Neural cell (in vitro differentiated cells): ENCODE data around the gene FCN1. TPM values are rescaled to one million over a fixed set of nuclear protein-coding genes. Genes with fewer than 3 reads are reported as not detected.

Experiments used
- H2AFZ ChIP-seq: fragments of 200-600, 300-800 bp; sonication (generic), shearing (Covaris generic); 2 replicates; pipeline ENCODE4 v1.6.0; 2014; ENCODE audit warnings: low read depth, mild to moderate bottlenecking, antibody characterized with exemption, low read length, moderate library complexity
- H3F3A ChIP-seq: fragments of 200-600 bp; shearing (Covaris generic); 2 replicates; pipeline ENCODE4 v1.6.1; 2016; ENCODE audit warnings: mild to moderate bottlenecking, moderate library complexity, mixed read lengths, antibody characterized with exemption, low read length; ENCODE audit not compliant: insufficient read depth, poor library complexity, severe bottlenecking
- H3K27ac ChIP-seq: fragments of 200-600, 300-800 bp; sonication (generic), shearing (Covaris generic); 2 replicates; pipeline ENCODE4 v1.5.1; 2014; ENCODE audit warnings: mild to moderate bottlenecking, low read length, moderate library complexity
- H3K27me3 ChIP-seq: fragments of 300-800, 200-600 bp; sonication (generic), shearing (Covaris generic); 2 replicates; pipeline ENCODE4 v1.6.0; 2014; ENCODE audit warnings: mild to moderate bottlenecking, low read depth, low read length, moderate library complexity; ENCODE audit not compliant: insufficient read depth
- H3K36me3 ChIP-seq: fragments of 300-800, 200-600 bp; sonication (generic), shearing (Covaris generic); 2 replicates; pipeline ENCODE4 v1.5.1; 2014; ENCODE audit warnings: mild to moderate bottlenecking, antibody characterized with exemption, low read length, moderate library complexity; ENCODE audit not compliant: insufficient read depth
- H3K4me2 ChIP-seq: fragments of 300-800, 200-600 bp; sonication (generic), shearing (Covaris generic); 2 replicates; pipeline ENCODE4 v1.6.0; 2014; ENCODE audit warnings: mild to moderate bottlenecking, low read length
- H3K4me3 ChIP-seq: fragments of 300-800, 200-600 bp; sonication (generic), shearing (Covaris generic); 2 replicates; pipeline ENCODE4 v1.5.1; 2014; ENCODE audit warnings: mild to moderate bottlenecking, low read length, moderate library complexity
- H3K79me2 ChIP-seq: fragments of 200-600 bp; shearing (Covaris generic); replicated peaks from 2 replicates; pipeline ENCODE4 v1.6.0; 2014; ENCODE audit warnings: mild to moderate bottlenecking, low read length, moderate library complexity; ENCODE audit not compliant: insufficient read depth
- H3K9ac ChIP-seq: fragments of 300-800, 200-600 bp; sonication (generic), shearing (Covaris generic); 2 replicates; pipeline ENCODE4 v1.6.1; 2016; ENCODE audit warnings: mild to moderate bottlenecking, low read length, mixed read lengths
- H3K9me2 ChIP-seq: fragments of 200-600 bp; shearing (Covaris generic); 2 replicates; pipeline ENCODE4 v1.6.1; 2016; ENCODE audit warnings: mild to moderate bottlenecking, low read length, mixed read lengths; ENCODE audit not compliant: insufficient read depth
- H3K9me3 ChIP-seq: fragments of 200-600, 300-800 bp; sonication (generic), shearing (Covaris generic); 2 replicates; pipeline ENCODE4 v1.6.1; 2016; ENCODE audit warnings: mild to moderate bottlenecking, mixed run types, low read length, moderate library complexity, mixed read lengths
- H4K20me1 ChIP-seq: fragments of 200-600 bp; shearing (Covaris generic); 2 replicates; pipeline ENCODE4 v1.6.1; 2016; ENCODE audit warnings: mild to moderate bottlenecking, mixed run types; ENCODE audit not compliant: insufficient read depth
- EP300 ChIP-seq: fragments of 450-650 bp; conservative IDR thresholded peaks from 2 replicates; pipeline ENCODE4 v1.6.1; 2014; ENCODE audit warnings: antibody characterized with exemption, mild to moderate bottlenecking, moderate library complexity; ENCODE audit not compliant: poor library complexity, severe bottlenecking
- EZH2 ChIP-seq: fragments of 200-600, 300-800 bp; shearing (Covaris generic), sonication (generic); IDR thresholded peaks from 2 replicates; pipeline ENCODE4 v1.6.1; 2014; ENCODE audit warnings: antibody characterized with exemption, low read length, borderline replicate concordance, mild to moderate bottlenecking; ENCODE audit not compliant: insufficient read depth, poor library complexity, severe bottlenecking
- MXI1 ChIP-seq: fragments of 450-650 bp; conservative IDR thresholded peaks from 2 replicates; pipeline ENCODE4 v1.6.1; 2014; ENCODE audit warnings: antibody characterized with exemption, mild to moderate bottlenecking; ENCODE audit not compliant: poor library complexity, severe bottlenecking
- POLR2AphosphoS5 ChIP-seq: IDR thresholded peaks from 2 replicates; pipeline ENCODE4 v1.6.1; 2012
- RAD21 ChIP-seq: fragments of 450-650 bp; conservative IDR thresholded peaks from 2 replicates; pipeline ENCODE4 v1.6.1; 2014; ENCODE audit warnings: antibody characterized with exemption, mild to moderate bottlenecking, moderate library complexity
- SMC3 ChIP-seq: fragments of 450-650 bp; conservative IDR thresholded peaks from 2 replicates; pipeline ENCODE4 v1.6.1; 2014; ENCODE audit warnings: antibody characterized with exemption, mild to moderate bottlenecking, moderate library complexity; ENCODE audit not compliant: poor library complexity
- TAF1 ChIP-seq: IDR thresholded peaks from 2 replicates; pipeline ENCODE4 v1.6.1; 2012; ENCODE audit warnings: low read depth
- polyA plus RNA-seq: library from polyadenylated mRNA; depleted of rRNA; stranded (reverse); fragments of >200 nt; gene quantifications from 2 replicates; pipeline ENCODE4 v1.2.3, GENCODE V29; 2014
- TF ChIP-seq, protein P1 (sequence below): IDR thresholded peaks from 2 replicates; pipeline ENCODE4 v1.6.1; 2012; ENCODE audit warnings: borderline replicate concordance
- TF ChIP-seq, protein P2 (sequence below): fragments of 450-650 bp; IDR thresholded peaks from 2 replicates; pipeline ENCODE4 v1.5.1; 2014; ENCODE audit warnings: antibody characterized with exemption, mild to moderate bottlenecking, moderate library complexity; ENCODE audit not compliant: poor library complexity, severe bottlenecking

Gene FCN1
- polyA plus RNA-seq, 1 donor from 2014 or later = not detected

DNA sequence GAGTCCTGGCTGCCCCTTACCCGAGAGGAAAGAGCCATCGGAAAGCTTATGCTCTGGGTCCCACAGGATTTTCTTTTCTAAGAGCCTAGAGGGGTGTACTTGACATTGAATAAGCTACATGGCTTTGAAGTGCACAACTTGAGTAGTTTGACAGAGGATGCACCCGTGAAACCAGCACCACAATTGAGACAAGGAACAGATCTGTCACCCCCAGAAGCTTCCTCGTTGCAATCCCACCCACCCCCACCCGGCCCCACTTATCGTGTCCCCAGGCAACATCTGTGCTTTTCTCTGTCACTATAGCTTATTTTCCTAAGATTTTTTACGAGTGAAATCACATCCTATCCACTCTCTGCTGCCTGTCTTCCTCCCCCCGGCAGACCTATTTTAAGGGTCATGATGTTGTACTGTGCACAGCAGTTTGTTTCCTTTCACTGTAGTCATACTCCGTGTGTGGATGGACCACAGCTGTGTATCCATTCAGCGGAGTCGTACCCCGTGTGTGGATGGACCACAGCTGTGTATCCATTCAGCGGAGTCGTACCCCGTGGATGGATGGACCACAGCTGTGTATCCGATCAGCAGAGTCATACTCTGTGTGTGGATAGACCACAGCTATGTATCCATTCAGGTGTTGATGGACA is 45.9 kb downstream of the FCN1 start:
- no peaks in the 10 kb centered on the region for H3F3A ChIP-seq

DNA sequence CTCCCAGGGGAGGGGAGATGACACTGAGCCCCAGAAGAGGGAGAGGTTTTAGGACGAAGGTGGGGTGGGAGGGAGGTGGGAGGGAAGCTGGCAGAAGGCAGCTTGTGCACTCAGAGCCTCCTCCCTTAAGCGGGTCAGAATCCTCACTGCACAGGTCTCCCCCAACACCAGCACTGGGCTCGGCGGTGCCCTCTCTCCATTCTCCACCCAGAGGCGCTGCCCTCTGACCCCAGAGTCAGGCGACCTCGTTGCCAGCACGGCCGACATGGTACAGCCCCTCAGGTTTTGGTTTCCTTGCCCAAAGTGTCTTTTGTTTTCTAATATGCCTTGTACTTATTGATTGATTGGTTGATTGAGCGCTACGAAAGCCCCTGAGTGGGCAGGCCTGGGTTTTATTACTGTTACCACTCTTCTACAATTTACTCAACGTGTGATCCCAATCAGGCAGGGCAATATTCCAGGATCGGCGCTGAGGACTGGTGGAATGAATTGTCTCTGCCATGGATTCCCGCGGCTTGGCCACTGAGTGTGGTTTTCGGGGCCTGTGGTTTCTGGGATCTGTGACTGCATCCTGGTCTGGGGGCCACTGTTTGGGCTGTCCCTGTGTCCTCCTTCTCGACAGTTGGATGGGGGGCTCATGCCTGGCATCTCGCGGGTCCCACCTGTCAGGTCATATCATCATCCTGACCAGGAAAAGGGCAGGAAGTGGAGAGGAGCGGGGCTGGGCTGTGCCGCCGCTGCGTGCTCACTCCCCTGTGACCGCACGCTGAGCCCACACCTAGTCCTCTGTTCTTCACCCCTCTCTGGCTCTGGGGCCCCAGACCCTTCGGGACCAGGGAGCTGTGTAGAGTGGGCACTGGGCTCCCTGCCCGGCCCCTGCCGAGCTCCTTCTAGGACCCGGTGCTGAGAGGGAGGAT is 46.7 kb downstream of the FCN1 start:
- TF ChIP-seq, protein P1, sequence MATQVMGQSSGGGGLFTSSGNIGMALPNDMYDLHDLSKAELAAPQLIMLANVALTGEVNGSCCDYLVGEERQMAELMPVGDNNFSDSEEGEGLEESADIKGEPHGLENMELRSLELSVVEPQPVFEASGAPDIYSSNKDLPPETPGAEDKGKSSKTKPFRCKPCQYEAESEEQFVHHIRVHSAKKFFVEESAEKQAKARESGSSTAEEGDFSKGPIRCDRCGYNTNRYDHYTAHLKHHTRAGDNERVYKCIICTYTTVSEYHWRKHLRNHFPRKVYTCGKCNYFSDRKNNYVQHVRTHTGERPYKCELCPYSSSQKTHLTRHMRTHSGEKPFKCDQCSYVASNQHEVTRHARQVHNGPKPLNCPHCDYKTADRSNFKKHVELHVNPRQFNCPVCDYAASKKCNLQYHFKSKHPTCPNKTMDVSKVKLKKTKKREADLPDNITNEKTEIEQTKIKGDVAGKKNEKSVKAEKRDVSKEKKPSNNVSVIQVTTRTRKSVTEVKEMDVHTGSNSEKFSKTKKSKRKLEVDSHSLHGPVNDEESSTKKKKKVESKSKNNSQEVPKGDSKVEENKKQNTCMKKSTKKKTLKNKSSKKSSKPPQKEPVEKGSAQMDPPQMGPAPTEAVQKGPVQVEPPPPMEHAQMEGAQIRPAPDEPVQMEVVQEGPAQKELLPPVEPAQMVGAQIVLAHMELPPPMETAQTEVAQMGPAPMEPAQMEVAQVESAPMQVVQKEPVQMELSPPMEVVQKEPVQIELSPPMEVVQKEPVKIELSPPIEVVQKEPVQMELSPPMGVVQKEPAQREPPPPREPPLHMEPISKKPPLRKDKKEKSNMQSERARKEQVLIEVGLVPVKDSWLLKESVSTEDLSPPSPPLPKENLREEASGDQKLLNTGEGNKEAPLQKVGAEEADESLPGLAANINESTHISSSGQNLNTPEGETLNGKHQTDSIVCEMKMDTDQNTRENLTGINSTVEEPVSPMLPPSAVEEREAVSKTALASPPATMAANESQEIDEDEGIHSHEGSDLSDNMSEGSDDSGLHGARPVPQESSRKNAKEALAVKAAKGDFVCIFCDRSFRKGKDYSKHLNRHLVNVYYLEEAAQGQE = no peak
- TF ChIP-seq SMC3 (no peak), EZH2 (no peak), MXI1 (no peak), POLR2AphosphoS5 (no peak), RAD21 (no peak), TAF1 (no peak), EP300 (no peak)
- TF ChIP-seq, protein P2, sequence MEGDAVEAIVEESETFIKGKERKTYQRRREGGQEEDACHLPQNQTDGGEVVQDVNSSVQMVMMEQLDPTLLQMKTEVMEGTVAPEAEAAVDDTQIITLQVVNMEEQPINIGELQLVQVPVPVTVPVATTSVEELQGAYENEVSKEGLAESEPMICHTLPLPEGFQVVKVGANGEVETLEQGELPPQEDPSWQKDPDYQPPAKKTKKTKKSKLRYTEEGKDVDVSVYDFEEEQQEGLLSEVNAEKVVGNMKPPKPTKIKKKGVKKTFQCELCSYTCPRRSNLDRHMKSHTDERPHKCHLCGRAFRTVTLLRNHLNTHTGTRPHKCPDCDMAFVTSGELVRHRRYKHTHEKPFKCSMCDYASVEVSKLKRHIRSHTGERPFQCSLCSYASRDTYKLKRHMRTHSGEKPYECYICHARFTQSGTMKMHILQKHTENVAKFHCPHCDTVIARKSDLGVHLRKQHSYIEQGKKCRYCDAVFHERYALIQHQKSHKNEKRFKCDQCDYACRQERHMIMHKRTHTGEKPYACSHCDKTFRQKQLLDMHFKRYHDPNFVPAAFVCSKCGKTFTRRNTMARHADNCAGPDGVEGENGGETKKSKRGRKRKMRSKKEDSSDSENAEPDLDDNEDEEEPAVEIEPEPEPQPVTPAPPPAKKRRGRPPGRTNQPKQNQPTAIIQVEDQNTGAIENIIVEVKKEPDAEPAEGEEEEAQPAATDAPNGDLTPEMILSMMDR = no peak
- H4K20me1 ChIP-seq = no peaks in the 10 kb centered on the region
- no peak overlapping the region for H3K4me2 ChIP-seq
- H3K36me3 ChIP-seq = no peaks in the 10 kb centered on the region
- H3F3A ChIP-seq = no peaks in the 10 kb centered on the region
- H3K79me2 ChIP-seq = no peaks in the 10 kb centered on the region
- no peaks in the 10 kb centered on the region for H3K9me2 ChIP-seq
- H3K9ac ChIP-seq = no peak overlapping the region
- no peak overlapping the region for H2AFZ ChIP-seq
- peaks cover 5% of the 10 kb centered on the region for H3K9me3 ChIP-seq
- no peak overlapping the region for H3K27ac ChIP-seq
- H3K27me3 ChIP-seq = no peaks in the 10 kb centered on the region
- no peak overlapping the region for H3K4me3 ChIP-seq

More for the DNA sequence above, 45.9 kb downstream of the FCN1 start:
- Histone ChIP-seq H3K79me2 (no peaks in the 10 kb centered on the region), H4K20me1 (no peaks in the 10 kb centered on the region), H3K4me2 (no peak overlapping the region), H3K9me2 (no peaks in the 10 kb centered on the region), H3K27me3 (no peaks in the 10 kb centered on the region), H3K27ac (no peak overlapping the region), H3K4me3 (no peak overlapping the region), H2AFZ (no peak overlapping the region), H3K36me3 (no peaks in the 10 kb centered on the region), H3K9ac (no peak overlapping the region), H3K9me3 (peaks cover 5% of the 10 kb centered on the region)
- TF ChIP-seq, protein P1 = no peak
